Endothelial cell of umbilical vein (primary cell): ENCODE data around the gene RALBP1. TPM values are rescaled to one million over a fixed set of nuclear protein-coding genes. Genes with fewer than 3 reads are reported as not detected.

Source experiments
- BruUV-seq: library from RNA; stranded (reverse); fragments of 400-500 nt; replicated peaks from 2 replicates; lab custom pipeline; 2021; lab: Mats Ljungman, UMichigan
- CTCF ChIA-PET: fragments of 300-600, 350-600 bp; sonication (Branson Sonifier 250); formaldehyde crosslinking; loops from one replicate; lab custom pipeline; 2021; ENCODE audit warnings: antibody characterized with exemption, inconsistent platforms; lab: Charles Lee
- POLR2A ChIA-PET: fragments of 300-600, 350-600 bp; sonication (Branson Sonifier 250); formaldehyde crosslinking; loops from one replicate; lab custom pipeline; 2021; ENCODE audit warnings: antibody characterized with exemption, inconsistent platforms; lab: Charles Lee
- DNase-seq: peaks from one replicate; pipeline ENCODE4 v3.0.0-alpha.2; 2011; ENCODE audit warnings: low read depth, low spot score
- FAIRE-seq: peaks from 2 replicates; lab custom pipeline; 2011; peaks lifted over from hg19 to GRCh38; lab: Jason Lieb, UNC
- H2AFZ ChIP-seq: 2 replicates; pipeline ENCODE4 v1.6.0; 2012; ENCODE audit warnings: low read depth, low read length, control low read depth, inconsistent platforms
- H3K27ac ChIP-seq: 2 replicates; pipeline ENCODE4 v1.5.1; 2011; ENCODE audit warnings: low read depth, mild to moderate bottlenecking, control low read depth, low read length, moderate library complexity; ENCODE audit not compliant: insufficient read depth
- H3K27me3 ChIP-seq, 2 experiments: 2 replicates each; pipeline versions ENCODE4 v1.6.0 to v1.6.1; 2011; ENCODE audit warnings: low read length in 2 of 2, mixed read lengths in 1 of 2; ENCODE audit not compliant: control insufficient read depth in 2 of 2, insufficient read depth in 2 of 2
- H3K36me3 ChIP-seq, 2 experiments: 2 replicates in 1 of 2; 3 replicates in 1 of 2; pipeline ENCODE4 v1.5.1; 2011; ENCODE audit warnings: low read length in 2 of 2, mild to moderate bottlenecking in 1 of 2, moderate library complexity in 1 of 2; ENCODE audit not compliant: control insufficient read depth in 2 of 2, insufficient read depth in 2 of 2; ENCODE audit errors: extremely low read depth in 1 of 2
- H3K4me1 ChIP-seq: 3 replicates; pipeline ENCODE4 v1.5.1; 2011; ENCODE audit warnings: mild to moderate bottlenecking, low read length; ENCODE audit not compliant: control insufficient read depth, insufficient read depth; ENCODE audit errors: extremely low read depth
- H3K4me2 ChIP-seq: 2 replicates; pipeline ENCODE4 v1.6.1; 2011; ENCODE audit warnings: low read length, control low read depth, mixed read lengths; ENCODE audit not compliant: insufficient read depth
- H3K4me3 ChIP-seq, 3 experiments: fragments of 200-600 bp in 1 of 3; sonication (generic), shearing (Covaris generic) in 1 of 3; replicated peaks in 1 of 3; 2 replicates each; pipeline ENCODE4 v1.5.1; 2011 to 2016; ENCODE audit warnings: control low read depth in 3 of 3, low read length in 3 of 3, mild to moderate bottlenecking in 2 of 3, inconsistent platforms in 1 of 3, low read depth in 1 of 3, moderate library complexity in 1 of 3; ENCODE audit not compliant: insufficient read depth in 1 of 3
- H3K79me2 ChIP-seq: 2 replicates; pipeline ENCODE4 v1.6.0; 2012; ENCODE audit warnings: low read length, inconsistent platforms; ENCODE audit not compliant: control insufficient read depth, insufficient read depth
- H3K9ac ChIP-seq: replicated peaks from 2 replicates; pipeline ENCODE3; 2011; ENCODE audit warnings: low read length, control low read depth; ENCODE audit not compliant: insufficient read depth; ENCODE audit errors: extremely low read depth
- H3K9me1 ChIP-seq: replicated peaks from 3 replicates; pipeline ENCODE4 v1.6.0; 2011; ENCODE audit warnings: mild to moderate bottlenecking, low read length; ENCODE audit not compliant: control insufficient read depth, insufficient read depth; ENCODE audit errors: extremely low read depth
- H3K9me3 ChIP-seq: replicated peaks from 2 replicates; pipeline ENCODE4 v1.5.1; 2012; ENCODE audit warnings: low read length, inconsistent platforms; ENCODE audit not compliant: control insufficient read depth, insufficient read depth
- H4K20me1 ChIP-seq: replicated peaks from 2 replicates; pipeline ENCODE3; 2011; ENCODE audit warnings: mild to moderate bottlenecking, low read length; ENCODE audit not compliant: control insufficient read depth, insufficient read depth; ENCODE audit errors: extremely low read depth
- CTCF ChIP-seq, 2 donors: IDR thresholded peaks; 1 replicate in 1 of 2; 2 replicates in 1 of 2; pipeline ENCODE4 v1.5.1; 2011; ENCODE audit warnings: low read length in 2 of 2, mild to moderate bottlenecking in 2 of 2, moderate library complexity in 2 of 2, control low read depth in 1 of 2, inconsistent platforms in 1 of 2, low read depth in 1 of 2; ENCODE audit not compliant: insufficient read depth in 1 of 2; ENCODE audit errors: extremely low read depth in 1 of 2
- EZH2 ChIP-seq: IDR thresholded peaks from 2 replicates; pipeline ENCODE4 v1.6.1; 2012; ENCODE audit warnings: borderline replicate concordance, low read depth, mild to moderate bottlenecking, moderate library complexity, low read length, inconsistent platforms; ENCODE audit not compliant: severe bottlenecking
- FOS ChIP-seq: IDR thresholded peaks from 2 replicates; pipeline ENCODE4 v1.6.1; 2011; ENCODE audit warnings: mild to moderate bottlenecking, low read length, moderate library complexity, borderline replicate concordance; ENCODE audit not compliant: insufficient read depth
- GATA2 ChIP-seq: IDR thresholded peaks from 2 replicates; pipeline ENCODE4 v1.7.0; 2011; ENCODE audit warnings: low read depth, mild to moderate bottlenecking, moderate library complexity, mixed read lengths, low read length; ENCODE audit not compliant: insufficient read length, insufficient read depth
- MAX ChIP-seq: IDR thresholded peaks from 2 replicates; pipeline ENCODE4 v1.6.1; 2011; ENCODE audit not compliant: insufficient read depth, insufficient read length
- MYC ChIP-seq: IDR thresholded peaks from one replicate; pipeline ENCODE4 v1.6.1; 2011; ENCODE audit warnings: mild to moderate bottlenecking, low read depth, low read length
- dilution Hi-C: fragments of 300-500 bp; cut with MboI; formaldehyde crosslinking; loops from one replicate; pipeline ENCODE4 v1.15.0; 2019; ENCODE audit warnings: low sequenced_read_pairs; ENCODE audit not compliant: extremely low pct_ligation_motif_present
- intact Hi-C: fragments of 100-400 bp; cut with micrococcal nuclease; formaldehyde crosslinking; loops from one replicate; pipeline ENCODE4 v1.10.0; 2022
- polyA plus RNA-seq, 4 experiments: library from polyadenylated mRNA; depleted of rRNA in 3 of 4; stranded (reverse) in 3 of 4; unstranded in 1 of 4; fragments of >200 nt; gene quantifications; 2 replicates each; pipeline versions ENCODE4 v1.2.1 to v1.2.3, GENCODE V29; 2011 to 2012; ENCODE audit warnings: missing spikeins in 1 of 4
- total RNA-seq: library from RNA; stranded (reverse); gene quantifications from 2 replicates; pipeline ENCODE4 v1.2.3, GENCODE V29; 2021

RALBP1 gene
- total and polyA plus RNA-seq, 2 donors (not counting 3 experiments of a cell fraction or from before 2014, with no cell fraction given): 55.8 to 68.4 TPM

GRCh38 chr18:9545029-9545428 lies 69.7 kb downstream of the RALBP1 start:
- H3K4me3 ChIP-seq: no peak overlapping the region
- no peak for FAIRE-seq
- BruUV-seq: no TSS peak

More at GRCh38 chr18:9545029-9545428, 69.7 kb downstream of the RALBP1 start:
- dilution Hi-C loops: no loop called here
- H3K9me3 ChIP-seq: no peaks in the 10 kb centered on the region
- intact Hi-C loops: no loop called here
- no peaks in the 10 kb centered on the region for H3K9me1 ChIP-seq
- TF ChIP-seq MYC (no peak), MAX (no peak), EZH2 (no peak), CTCF (IDR thresholded peaks at IDR 0.05; ENCODE audit: extremely low read depth in 1 of 2, insufficient read depth in 1 of 2, low read depth in 1 of 2, low read length in 2 of 2) (no peak), FOS (no peak), GATA2 (no peak)
- H3K27me3 ChIP-seq: no peaks in the 10 kb centered on the region
- H3K4me2 ChIP-seq: no peak overlapping the region
- DNase-seq: no peak
- CTCF ChIA-PET: interaction anchor here (0.7 to 1.2 kb wide), 2 partner anchors 17 to 31 kb away, joined by 3 to 4 read pairs; no protein-coding TSS in a partner anchor
- H3K79me2 ChIP-seq: no peaks in the 10 kb centered on the region
- no peak overlapping the region for H3K27ac ChIP-seq
- no peaks in the 10 kb centered on the region for H3K4me1 ChIP-seq
- POLR2A ChIA-PET: no interaction called here
- no peak overlapping the region for H3K9ac ChIP-seq
- peaks cover 20 to 25% of the 10 kb centered on the region in 2 experiments for H3K36me3 ChIP-seq
- no peaks in the 10 kb centered on the region for H4K20me1 ChIP-seq
- no peak overlapping the region for H2AFZ ChIP-seq
